ENCODE results near the gene MAP3K4. TPM values are rescaled to one million over a fixed set of nuclear protein-coding genes. Genes with fewer than 3 reads are reported as not detected.

Gene MAP3K4
- total and polyA plus RNA-seq, 4 experiments from 2014 or later, result 5.7 to 90.1 (median 54.4) TPM

GRCh38 chr6:161027385-161027784, 35.8 kb downstream of the MAP3K4 start:
- no peaks in the 10 kb centered on the region for H3K9me3 ChIP-seq (ENCODE audit: control insufficient read depth in 1 of 2, low read length in 2 of 2)
- H3K4me3 ChIP-seq (ENCODE audit: low read length in 2 of 2), result no peak overlapping the region
- no peaks in the 10 kb centered on the region for H3K27me3 ChIP-seq (ENCODE audit: insufficient read depth, low read length)
- no peak overlapping the region for H3K27ac ChIP-seq (ENCODE audit: low read depth, low read length)
- H3K4me1 Mint-ChIP-seq, result peaks cover 39 to 66% (median 54%) of the 10 kb centered on the region in 4 donors
- ChIA-PET CTCF (ENCODE audit: partially characterized antibody) (no interaction called here), POLR2A (ENCODE audit: partially characterized antibody) (interaction anchor here (1.7 kb wide), 1 partner anchor 35 kb away, joined by 4 read pairs; no protein-coding TSS in a partner anchor)
- no peaks in the 10 kb centered on the region for H3K27me3 Mint-ChIP-seq
- H3K4me1 ChIP-seq (ENCODE audit: insufficient read depth, low read length), result peaks cover 34% of the 10 kb centered on the region
- no peak for DNase-seq
- no peaks in the 10 kb centered on the region for H3K36me3 ChIP-seq (ENCODE audit: insufficient read depth, low read length)
- H3K27ac Mint-ChIP-seq, result peak overlapping the region in 1 of 7 donors; percentile 29
- H3K4me3 Mint-ChIP-seq, result peak overlapping the region in 1 of 8 donors; percentile 40
- intact Hi-C loops (cut with micrococcal nuclease), result no loop called here
- H3K36me3 Mint-ChIP-seq, result peaks cover 18 to 21% of the 10 kb centered on the region in 2 donors
- peaks cover 0 to 3% (median 0%) of the 10 kb centered on the region in 8 donors for H3K9me3 Mint-ChIP-seq

GRCh38 chr6:161029195-161029809, 37.7 kb downstream of the MAP3K4 start:
- H3K4me1 Mint-ChIP-seq, result peaks cover 38 to 72% (median 58%) of the 10 kb centered on the region in 4 donors
- H3K4me3 Mint-ChIP-seq, result peak overlapping the region; percentile 6 to 63 (median 51)

GRCh38 chr6:161031721-161032495, 40.3 kb downstream of the MAP3K4 start:
- Histone ChIP-seq H3K9me3 (ENCODE audit: control insufficient read depth in 1 of 2, low read length in 2 of 2) (no peaks in the 10 kb centered on the region), H3K27me3 (ENCODE audit: insufficient read depth, low read length) (no peaks in the 10 kb centered on the region), H3K36me3 (ENCODE audit: insufficient read depth, low read length) (no peaks in the 10 kb centered on the region), H3K4me3 (ENCODE audit: low read length in 2 of 2) (no peak overlapping the region), H3K4me1 (ENCODE audit: insufficient read depth, low read length) (peaks cover 46% of the 10 kb centered on the region), H3K27ac (ENCODE audit: low read depth, low read length) (peak overlapping the region; percentile 0)
- Mint-ChIP-seq H3K27me3 (no peaks in the 10 kb centered on the region), H3K9me3 (no peaks in the 10 kb centered on the region), H3K4me1 (peaks cover 29 to 62% (median 52%) of the 10 kb centered on the region in 4 donors), H3K4me3 (peak overlapping the region in 3 of 8 donors; percentile 12 to 46 (median 32)), H3K36me3 (peaks cover 18 to 20% of the 10 kb centered on the region in 2 donors), H3K27ac (peak overlapping the region; percentile 37 to 91 (median 64))
- DNase-seq, result no peak
- intact Hi-C loops (cut with micrococcal nuclease), result loop anchor here (5.0 kb wide), 1 partner anchor 45 kb away; no protein-coding TSS in a partner anchor
- ChIA-PET CTCF (ENCODE audit: partially characterized antibody) (no interaction called here), POLR2A (ENCODE audit: partially characterized antibody) (interaction anchor here (1.6 to 2.3 kb wide), 2 partner anchors 40 to 48 kb away, joined by 4 to 9 read pairs; partner anchors contain the start of gene MAP3K4)

More at GRCh38 chr6:161029195-161029809, 37.7 kb downstream of the MAP3K4 start:
- H3K27me3 ChIP-seq (ENCODE audit: insufficient read depth, low read length), result no peaks in the 10 kb centered on the region
- peak overlapping the region; percentile 34 to 95 (median 74) for H3K27ac Mint-ChIP-seq
- H3K36me3 Mint-ChIP-seq, result peaks cover 20 to 21% of the 10 kb centered on the region in 2 donors
- DNase-seq, result peak in 3 of 5 donors; percentile 15 to 26 (median 18)
- CTCF ChIA-PET (ENCODE audit: partially characterized antibody), result interaction anchor here (1.0 to 1.5 kb wide), 5 partner anchors 47 to 345 kb away, joined by 3 read pairs; no protein-coding TSS in a partner anchor
- no peak overlapping the region for H3K4me3 ChIP-seq (ENCODE audit: low read length in 2 of 2)
- H3K27ac ChIP-seq (ENCODE audit: low read depth, low read length), result no peak overlapping the region
- POLR2A ChIA-PET (ENCODE audit: partially characterized antibody), result interaction anchor here (1.3 to 1.9 kb wide), 5 partner anchors 9 to 81 kb away, joined by 3 to 9 read pairs (median 4); no protein-coding TSS in a partner anchor
- no peaks in the 10 kb centered on the region for H3K36me3 ChIP-seq (ENCODE audit: insufficient read depth, low read length)
- H3K9me3 ChIP-seq (ENCODE audit: control insufficient read depth in 1 of 2, low read length in 2 of 2), result no peaks in the 10 kb centered on the region
- peaks cover 38% of the 10 kb centered on the region for H3K4me1 ChIP-seq (ENCODE audit: insufficient read depth, low read length)
- H3K9me3 Mint-ChIP-seq, result peaks cover 0 to 3% (median 0%) of the 10 kb centered on the region in 8 donors
- intact Hi-C loops (cut with micrococcal nuclease), result no loop called here
- no peaks in the 10 kb centered on the region for H3K27me3 Mint-ChIP-seq

- Mint-ChIP-seq H3K27ac (peak overlapping the region in 5 of 7 donors; percentile 27 to 93 (median 88)), H3K27me3 (no peaks in the 10 kb centered on the region), H3K4me1 (peaks cover 28 to 52% (median 44%) of the 10 kb centered on the region in 4 donors), H3K4me3 (peak overlapping the region in 7 of 8 donors; percentile 37 to 71 (median 57)), H3K9me3 (no peaks in the 10 kb centered on the region), H3K36me3 (peaks cover 28 to 29% of the 10 kb centered on the region in 2 donors)
- Histone ChIP-seq H3K27me3 (ENCODE audit: insufficient read depth, low read length) (no peaks in the 10 kb centered on the region), H3K4me1 (ENCODE audit: insufficient read depth, low read length) (peaks cover 39% of the 10 kb centered on the region), H3K4me3 (ENCODE audit: low read length in 2 of 2) (no peak overlapping the region), H3K9me3 (ENCODE audit: control insufficient read depth in 1 of 2, low read length in 2 of 2) (no peaks in the 10 kb centered on the region), H3K36me3 (ENCODE audit: insufficient read depth, low read length) (peaks cover 4% of the 10 kb centered on the region), H3K27ac (ENCODE audit: low read depth, low read length) (no peak overlapping the region)
- intact Hi-C loops (cut with micrococcal nuclease), result loop anchor here (5.0 kb wide), 1 partner anchor 44 kb away; no protein-coding TSS in a partner anchor
- CTCF ChIA-PET (ENCODE audit: partially characterized antibody), result no interaction called here
- POLR2A ChIA-PET (ENCODE audit: partially characterized antibody), result interaction anchor here (1.0 to 2.3 kb wide), 2 partner anchors 41 to 48 kb away, joined by 3 to 9 read pairs; partner anchors contain the start of gene MAP3K4
- DNase-seq, result no peak
Observed at GRCh38 chr6:161033667-161034066, 42.1 kb downstream of the MAP3K4 start.

GRCh38 chr6:161035182-161035980, 43.8 kb downstream of the MAP3K4 start:
- H3K9me3 ChIP-seq (ENCODE audit: control insufficient read depth in 1 of 2, low read length in 2 of 2), result no peaks in the 10 kb centered on the region
- Mint-ChIP-seq H3K9me3 (no peaks in the 10 kb centered on the region), H3K27me3 (no peaks in the 10 kb centered on the region), H3K36me3 (peaks cover 35 to 45% of the 10 kb centered on the region in 2 donors), H3K4me3 (peak overlapping the region in 7 of 8 donors; percentile 1 to 77 (median 60)), H3K4me1 (peaks cover 17 to 45% (median 39%) of the 10 kb centered on the region in 4 donors), H3K27ac (peak overlapping the region; percentile 2 to 95 (median 81))
- ChIA-PET CTCF (ENCODE audit: partially characterized antibody) (no interaction called here), POLR2A (ENCODE audit: partially characterized antibody) (no interaction called here)
- no peak overlapping the region for H3K27ac ChIP-seq (ENCODE audit: low read depth, low read length)
- DNase-seq, result no peak
- intact Hi-C loops (cut with micrococcal nuclease), result no loop called here
- H3K4me1 ChIP-seq (ENCODE audit: insufficient read depth, low read length), result peaks cover 31% of the 10 kb centered on the region
- no peak overlapping the region for H3K4me3 ChIP-seq (ENCODE audit: low read length in 2 of 2)
- H3K36me3 ChIP-seq (ENCODE audit: insufficient read depth, low read length), result peaks cover 4% of the 10 kb centered on the region
- no peaks in the 10 kb centered on the region for H3K27me3 ChIP-seq (ENCODE audit: insufficient read depth, low read length)

GRCh38 chr6:161035981-161036263, 44.4 kb downstream of the MAP3K4 start:
- Histone ChIP-seq H3K27ac (ENCODE audit: low read depth, low read length) (no peak overlapping the region), H3K36me3 (ENCODE audit: insufficient read depth, low read length) (peaks cover 4% of the 10 kb centered on the region), H3K27me3 (ENCODE audit: insufficient read depth, low read length) (no peaks in the 10 kb centered on the region), H3K4me1 (ENCODE audit: insufficient read depth, low read length) (peaks cover 28% of the 10 kb centered on the region), H3K4me3 (ENCODE audit: low read length in 2 of 2) (no peak overlapping the region), H3K9me3 (ENCODE audit: control insufficient read depth in 1 of 2, low read length in 2 of 2) (no peaks in the 10 kb centered on the region)
- Mint-ChIP-seq H3K4me1 (peaks cover 19 to 46% (median 40%) of the 10 kb centered on the region in 4 donors), H3K9me3 (no peaks in the 10 kb centered on the region), H3K4me3 (peak overlapping the region in 1 of 8 donors; percentile 77), H3K36me3 (peaks cover 40 to 51% of the 10 kb centered on the region in 2 donors), H3K27me3 (no peaks in the 10 kb centered on the region), H3K27ac (peak overlapping the region in 2 of 7 donors; percentile 50 to 80)
- POLR2A ChIA-PET (ENCODE audit: partially characterized antibody), result no interaction called here
- CTCF ChIA-PET (ENCODE audit: partially characterized antibody), result no interaction called here
- intact Hi-C loops (cut with micrococcal nuclease), result no loop called here
- no peak for DNase-seq

Data from CD4-positive, alpha-beta memory T cell (primary cell).